HG02798 (cell line): ENCODE results near the gene TUSC2.
"Not testable (repeated sequence)": the region's sequence is repeated elsewhere in the genome, so short reads cannot be mapped to it uniquely, and the experiment has no call there.

Experiments
- ATAC-seq: cut with Tn5 transposase; IDR thresholded peaks from one replicate; pipeline ENCODE4 v1.9.1; 2021; ENCODE audit warnings: mild to moderate bottlenecking; ENCODE audit not compliant: unreplicated experiment, poor library complexity

Gene TUSC2

GRCh38 chr3:50320853-50321335 is 7.1 kb downstream of the TUSC2 start:
- peak; percentile 62 for ATAC-seq

- no peak for ATAC-seq
Measured at GRCh38 chr3:50319894-50320625, 8.0 kb downstream of the TUSC2 start.

- no peak for ATAC-seq
Measured at GRCh38 chr3:50319181-50319893, 8.7 kb downstream of the TUSC2 start.

GRCh38 chr3:50318615-50319014 is 9.4 kb downstream of the TUSC2 start:
- no peak for ATAC-seq

GRCh38 chr3:50318163-50318562 is 9.9 kb downstream of the TUSC2 start:
- no peak for ATAC-seq

- ATAC-seq, result no peak
Measured at GRCh38 chr3:50317300-50317699, 10.7 kb downstream of the TUSC2 start.

GRCh38 chr3:50316657-50317242 is 11.3 kb downstream of the TUSC2 start:
- no peak for ATAC-seq

GRCh38 chr3:50314816-50315215 is 13.2 kb downstream of the TUSC2 start:
- ATAC-seq, result no peak

GRCh38 chr3:50314342-50314741 is 13.7 kb downstream of the TUSC2 start:
- ATAC-seq, result no peak

- not testable (repeated sequence) for ATAC-seq
Measured at GRCh38 chr3:50312041-50312440, 16.0 kb downstream of the TUSC2 start.

- ATAC-seq, result no peak
Measured at GRCh38 chr3:50304601-50305000, 23.4 kb downstream of the TUSC2 start.

- no peak for ATAC-seq
Measured at GRCh38 chr3:50303013-50303815, 24.8 kb downstream of the TUSC2 start, which contains the start of gene HYAL1. Gene HYAL1, minus strand, starts transcription at chr3:50303574. Its CDS starts 618 bp downstream, at chr3:50302956.

- ATAC-seq, result no peak
Measured at GRCh38 chr3:50302095-50303012, 25.7 kb downstream of the TUSC2 start.

GRCh38 chr3:50300681-50301254 is 27.3 kb downstream of the TUSC2 start:
- ATAC-seq, result no peak

GRCh38 chr3:50299929-50300680 is 27.9 kb downstream of the TUSC2 start:
- ATAC-seq, result no peak

GRCh38 chr3:50299638-50299928 is 28.4 kb downstream of the TUSC2 start:
- no peak for ATAC-seq

- ATAC-seq, result peak; percentile 91
Measured at GRCh38 chr3:50298836-50299637, 29.0 kb downstream of the TUSC2 start, which contains the start of the genes HYAL3 and NAA80. Gene HYAL3, minus strand, starts transcription at chr3:50299405. Its CDS starts 3,803 bp downstream, at chr3:50295602. Gene NAA80, minus strand, starts transcription at chr3:50299405. Its CDS starts 1,942 bp downstream, at chr3:50297463.
